HG02973 (cell line): ENCODE measurements around the gene IFITM5.
"Not testable (repeated sequence)": the region's sequence is repeated elsewhere in the genome, so short reads cannot be mapped to it uniquely, and the experiment has no call there.

ENCODE experiments used
- ATAC-seq: cut with Tn5 transposase; IDR thresholded peaks from one replicate; pipeline ENCODE4 v1.9.1; 2021; ENCODE audit warnings: moderate library complexity; ENCODE audit not compliant: unreplicated experiment

The IFITM5 gene

DNA sequence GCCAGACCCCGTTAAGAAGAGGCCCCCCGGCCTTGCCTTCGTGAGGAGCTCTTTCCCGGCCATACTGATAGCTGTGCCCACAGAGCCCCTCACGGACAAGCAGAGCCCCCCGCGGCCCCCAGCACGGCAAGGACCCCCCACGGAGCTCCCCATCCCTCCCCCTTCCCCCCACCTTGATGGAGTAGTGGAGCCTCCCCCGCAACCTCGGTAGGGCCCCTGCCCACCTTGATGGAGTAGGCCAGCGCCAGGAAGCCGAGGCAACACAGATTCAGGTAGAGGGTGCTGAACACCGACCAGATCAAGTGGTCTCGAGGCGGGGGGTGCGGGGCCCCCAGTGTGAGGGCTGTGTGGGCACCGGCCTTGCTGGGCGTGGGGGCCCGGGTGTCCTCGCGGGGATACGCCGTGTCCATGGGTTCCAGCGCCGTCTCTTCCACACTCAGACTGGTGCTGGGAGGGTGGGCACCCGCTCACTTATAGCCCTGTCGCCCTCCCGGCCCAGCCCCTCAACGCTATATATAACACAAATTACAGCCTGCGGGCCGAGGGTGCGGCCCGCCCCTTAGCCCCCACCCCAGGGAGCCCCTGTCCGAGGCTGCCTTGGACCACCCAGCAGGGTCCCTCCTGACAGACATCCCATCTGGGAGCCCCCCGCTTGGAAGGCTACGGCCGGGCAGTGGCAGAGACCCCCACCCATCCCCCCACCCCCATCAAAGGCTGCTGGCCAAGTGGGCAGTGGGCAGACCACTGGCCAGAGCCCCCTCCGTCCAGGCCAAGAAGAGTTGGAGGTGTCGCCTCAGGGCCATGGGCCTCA is at the start of gene IFITM5:
TSS of gene IFITM5 (minus strand) at position 446 of the 811 bp plus-strand sequence. CDS start at position 410, 36 bp downstream.
- ATAC-seq: no peak

DNA sequence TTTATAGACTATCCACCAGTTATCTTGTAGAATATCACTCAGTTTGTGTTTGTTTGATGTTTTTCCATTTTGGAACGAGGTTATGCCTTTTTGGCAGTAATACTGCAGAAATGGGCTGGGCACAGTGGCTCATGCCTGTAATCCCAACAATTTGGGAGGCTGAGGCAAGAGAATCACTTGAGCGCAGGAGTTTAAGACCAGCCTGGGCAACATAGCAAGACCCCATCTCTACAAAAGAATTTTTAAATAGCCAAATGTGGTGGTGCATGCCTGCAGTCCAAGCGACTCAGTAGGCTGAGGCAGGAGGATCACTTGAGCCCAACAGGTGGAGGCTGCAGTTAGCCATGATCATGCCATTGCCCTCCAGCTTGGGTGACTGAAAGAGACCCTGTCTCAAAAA is 47.2 kb upstream of the IFITM5 start:
- no peak for ATAC-seq

DNA sequence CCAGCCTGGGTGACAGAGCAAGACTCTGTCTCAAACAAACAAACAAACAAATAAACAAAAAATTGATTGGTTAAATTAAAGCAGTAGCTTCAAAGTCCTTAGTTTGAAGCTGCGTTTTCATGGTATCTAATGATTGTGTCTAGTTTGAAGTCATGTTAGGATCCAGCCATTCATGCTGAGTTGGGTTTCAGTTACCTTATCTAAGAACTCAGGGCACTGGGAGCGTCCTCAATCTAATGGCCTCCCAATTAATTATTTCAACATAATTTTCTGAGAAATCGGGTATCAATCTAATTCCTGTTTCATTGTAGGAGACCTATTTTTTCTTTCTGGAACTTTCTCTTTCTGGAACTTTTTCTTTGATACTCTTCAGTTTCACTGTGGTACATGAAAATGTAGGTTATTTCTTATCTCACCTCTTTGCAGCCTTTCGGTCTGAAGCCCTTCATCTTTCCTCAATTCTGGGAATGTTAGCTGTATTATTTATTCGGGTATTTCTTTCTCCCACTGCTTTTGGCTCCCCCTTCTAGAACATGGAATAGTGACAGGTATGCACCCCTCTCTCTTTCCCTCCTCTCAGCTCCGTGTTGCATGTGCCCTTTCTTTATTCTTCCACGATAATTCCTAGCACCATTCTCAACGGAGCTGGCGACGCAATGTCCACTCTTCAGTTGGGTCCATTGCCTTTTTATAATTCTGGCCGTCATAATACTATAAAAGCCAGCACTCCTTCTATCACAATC is 45.7 kb upstream of the IFITM5 start:
- no peak for ATAC-seq

DNA sequence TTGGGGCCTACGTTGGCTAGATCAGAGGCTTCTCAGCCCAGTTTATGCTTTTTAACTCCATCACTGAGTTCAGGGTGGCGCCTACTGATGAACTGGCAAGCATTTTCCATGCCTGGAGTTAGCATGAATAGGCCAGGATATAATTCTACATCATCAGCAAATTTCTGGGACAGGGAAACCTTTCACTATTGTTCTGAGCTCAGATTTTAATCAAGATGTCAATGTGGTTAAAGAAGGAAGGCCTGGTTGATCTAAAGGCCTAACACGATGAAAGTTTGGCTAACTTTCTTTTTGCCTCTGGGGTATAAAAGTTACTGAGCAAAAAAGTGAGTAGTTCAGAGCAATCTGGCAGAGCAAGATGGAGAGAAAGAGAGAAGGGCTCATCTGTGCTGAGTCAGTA is 43.0 kb upstream of the IFITM5 start:
- no peak for ATAC-seq

DNA sequence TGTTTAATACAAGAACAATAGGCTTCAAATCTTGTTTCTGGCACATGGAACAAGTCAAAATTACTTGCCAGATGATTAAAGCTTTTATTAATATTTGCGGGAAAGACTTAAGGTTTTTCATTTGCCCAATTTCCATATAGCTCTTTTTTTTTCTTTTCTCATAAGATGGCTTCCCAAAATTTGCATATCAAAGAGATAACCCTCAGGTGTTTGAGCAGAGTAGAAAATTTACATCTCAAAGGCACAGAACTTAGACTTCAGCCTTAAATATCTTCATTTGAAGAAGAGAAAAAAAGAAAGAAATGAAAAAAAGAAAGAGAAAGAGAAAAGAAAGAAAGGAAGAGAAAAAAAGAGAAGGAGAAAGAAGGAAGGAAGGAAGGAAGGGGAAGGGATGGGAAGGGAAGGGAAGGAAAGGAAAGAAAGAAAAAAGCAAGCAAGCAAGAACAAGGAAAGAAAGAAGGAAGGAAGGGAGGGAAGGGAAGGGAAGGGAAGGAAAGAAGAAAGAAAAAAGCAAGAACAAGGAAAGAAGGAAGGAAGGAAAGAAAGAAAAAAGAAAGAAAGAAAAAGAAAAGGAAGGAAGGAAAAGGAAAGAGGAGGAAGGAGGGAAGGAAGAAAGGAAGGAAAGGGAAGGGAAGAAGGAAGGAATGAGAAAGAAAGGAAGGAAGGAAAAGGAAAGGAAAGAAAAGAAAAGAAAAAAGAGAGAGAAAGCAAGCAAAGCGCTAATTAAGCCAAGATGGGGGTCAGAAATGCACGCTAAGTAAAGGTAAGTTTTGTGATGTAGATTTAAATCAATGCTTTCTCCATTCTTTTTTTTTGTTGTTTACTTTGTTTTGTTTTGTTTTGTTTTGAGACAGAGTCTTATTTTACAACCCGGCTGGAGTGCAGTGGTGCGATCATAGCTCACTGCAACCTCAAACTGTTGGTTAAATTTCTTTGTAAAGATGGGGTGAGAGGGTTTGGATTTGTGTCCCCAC is 41.5 kb upstream of the IFITM5 start:
- ATAC-seq: no peak

DNA sequence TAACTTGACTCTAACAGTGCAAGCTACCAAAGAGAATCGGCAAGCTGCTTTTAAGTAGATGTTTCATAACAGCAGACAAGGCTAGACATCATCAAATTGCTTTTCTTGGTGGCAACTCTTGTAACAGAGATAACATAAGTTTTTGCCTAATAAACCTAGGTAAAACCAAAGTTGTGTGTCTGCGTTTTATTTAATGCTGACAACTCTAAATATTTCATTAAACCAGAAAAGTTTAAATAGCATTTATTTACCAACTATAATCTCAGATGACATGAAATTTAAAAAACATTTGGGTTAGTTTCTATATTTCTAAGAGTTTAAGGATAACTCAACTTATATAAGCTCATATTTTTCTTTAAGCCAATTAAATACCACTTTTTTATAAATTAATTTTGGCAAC is 40.6 kb upstream of the IFITM5 start:
- no peak for ATAC-seq

DNA sequence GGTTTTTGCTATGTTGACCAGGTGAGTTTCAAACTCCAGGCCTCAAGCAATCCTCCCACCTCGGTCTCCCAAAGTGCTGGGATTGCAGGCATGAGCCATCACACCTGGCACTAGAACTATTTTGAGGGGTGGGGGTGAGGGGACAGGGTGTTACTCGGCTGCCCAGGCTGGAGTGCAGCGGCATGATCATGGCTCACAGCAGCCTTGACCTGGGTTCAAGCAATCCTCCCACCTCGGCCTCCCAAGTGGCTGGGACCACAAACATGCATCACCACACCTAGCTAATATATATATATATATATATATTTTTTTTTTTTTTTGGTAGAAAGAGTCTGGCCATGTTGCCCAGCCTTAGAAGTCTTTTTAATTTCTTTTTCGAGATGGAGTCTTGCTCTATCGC is 38.4 kb upstream of the IFITM5 start:
- ATAC-seq: no peak

DNA sequence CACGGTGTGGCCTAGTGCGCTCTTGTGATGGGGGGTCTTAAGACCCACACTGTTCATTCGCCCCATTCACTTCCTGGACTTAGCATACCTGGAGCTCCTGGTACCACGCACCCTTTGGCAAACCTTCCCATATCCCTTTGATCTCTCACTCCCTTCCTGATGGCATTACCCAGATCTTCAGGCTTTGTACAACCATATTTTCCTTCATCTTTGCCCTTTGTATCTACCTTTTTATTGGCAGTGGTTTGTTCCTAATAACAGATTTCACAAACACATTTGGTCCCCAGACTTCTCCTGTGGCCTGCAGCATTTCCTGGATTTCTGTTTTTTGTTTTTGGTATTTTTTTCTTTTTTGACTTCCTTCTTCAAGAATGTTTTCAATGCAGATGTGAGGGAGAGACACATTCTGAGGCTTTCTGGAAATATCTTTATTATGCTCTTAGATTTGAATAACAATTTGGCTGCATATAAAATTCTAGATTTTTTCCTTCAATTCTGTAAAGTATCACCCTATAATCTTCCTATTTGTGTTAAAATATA is 37.4 kb upstream of the IFITM5 start:
- no peak for ATAC-seq

DNA sequence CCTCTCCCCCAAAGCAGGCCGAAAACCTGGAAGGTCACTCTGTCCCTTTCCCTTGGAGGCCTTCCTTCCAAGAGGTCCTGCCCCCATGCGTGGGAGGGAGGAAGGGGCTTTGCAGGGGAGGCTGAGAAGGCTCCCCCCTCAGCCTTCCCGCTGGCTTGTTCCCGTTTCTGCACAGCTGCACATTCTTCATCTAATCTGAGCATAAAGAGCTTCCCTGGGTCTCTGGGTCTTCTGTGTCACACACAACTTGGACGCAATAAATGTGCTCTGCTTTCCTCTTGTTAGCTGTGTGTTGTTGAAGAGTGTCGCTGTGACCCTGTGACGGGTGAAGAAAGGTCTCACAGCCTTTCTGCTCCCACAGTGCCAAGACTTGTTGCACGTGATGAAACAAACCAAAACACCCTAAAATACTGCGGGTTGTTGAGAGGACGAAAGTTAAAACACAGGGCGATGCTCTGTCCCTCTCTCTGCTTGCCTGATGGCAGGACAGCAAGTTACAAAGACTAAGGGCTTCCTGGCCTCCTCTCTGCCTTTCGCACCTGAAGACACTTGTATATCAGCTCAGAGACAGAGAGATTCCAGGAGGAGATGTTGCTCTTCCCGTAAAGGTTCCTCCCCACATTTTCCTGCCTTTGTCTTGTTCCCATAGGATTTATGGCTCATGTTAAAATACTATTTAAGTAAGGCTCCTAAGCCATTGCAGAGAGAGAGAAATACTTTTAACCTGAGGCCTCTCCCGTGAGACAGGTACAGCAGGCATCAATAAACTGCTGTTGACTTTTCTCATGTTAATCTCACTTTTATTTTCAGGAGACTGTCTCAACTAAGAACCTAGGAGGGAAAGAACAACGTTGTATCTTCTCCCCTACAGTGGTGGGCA is 36.7 kb upstream of the IFITM5 start:
- ATAC-seq: no peak

DNA sequence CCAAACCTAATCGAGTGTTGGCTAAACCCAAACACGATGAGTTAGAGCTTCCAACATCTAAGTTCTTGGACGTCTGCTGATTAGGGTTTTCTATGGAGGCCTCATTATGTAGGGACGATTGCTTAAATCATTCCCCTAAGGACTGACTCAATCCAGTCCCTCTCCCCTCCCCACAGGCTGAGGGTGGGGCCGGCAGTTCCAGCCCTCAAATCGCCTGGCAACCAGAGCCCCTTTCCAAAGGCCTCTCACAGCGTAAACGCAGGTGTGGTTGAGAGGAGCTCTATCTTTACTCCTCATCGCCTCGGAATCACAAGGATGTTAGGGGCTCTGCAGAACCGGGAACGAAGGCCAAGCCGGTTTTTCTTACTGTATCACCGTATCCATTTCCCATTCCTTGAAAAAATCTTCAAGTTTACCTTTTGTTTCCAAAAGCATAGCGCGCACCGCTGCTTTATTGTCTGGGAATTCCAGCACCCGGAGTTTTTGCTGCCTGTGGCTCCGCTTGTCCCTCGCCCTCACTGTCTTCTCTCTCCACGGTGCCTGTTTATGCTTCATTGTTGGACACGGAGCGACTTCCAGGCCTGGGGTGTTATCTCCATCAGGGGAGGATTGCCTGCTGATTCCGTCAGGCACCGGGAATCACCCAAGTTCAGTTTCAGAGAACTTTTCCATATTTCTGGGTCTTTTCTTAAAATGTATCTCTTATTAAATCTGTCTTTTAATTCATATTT is 35.1 kb upstream of the IFITM5 start:
- no peak for ATAC-seq

DNA sequence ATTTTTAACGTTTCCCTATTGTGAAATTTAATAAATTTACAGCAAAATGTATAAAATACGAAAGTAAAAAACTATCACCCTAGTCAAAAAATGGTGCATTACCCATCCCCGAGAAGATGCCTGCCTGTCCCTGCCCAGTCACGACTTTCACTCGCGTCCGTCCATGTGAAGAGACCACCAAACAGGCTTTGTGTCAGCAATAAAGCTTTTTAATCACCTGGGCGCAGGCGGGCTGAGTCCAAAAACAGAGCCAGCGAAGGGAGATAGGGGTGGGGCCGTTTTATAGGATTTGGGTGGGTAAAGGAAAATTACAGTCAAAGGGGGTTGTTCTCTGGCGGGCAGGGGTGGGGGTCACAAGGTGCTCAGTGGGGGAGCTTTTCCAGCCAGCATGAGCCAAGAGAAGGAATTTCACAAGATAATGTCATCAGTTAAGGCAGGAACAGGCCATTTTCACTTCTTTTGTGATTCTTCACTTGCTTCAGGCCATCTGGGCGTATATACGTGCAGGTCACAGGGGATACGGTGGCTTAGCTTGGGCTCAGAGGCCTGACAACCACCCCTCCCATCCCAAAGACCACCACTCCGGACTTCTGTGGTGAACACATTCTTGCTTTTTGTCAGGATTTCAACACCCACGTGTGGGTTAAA is 34.4 kb upstream of the IFITM5 start:
- not testable (repeated sequence) for ATAC-seq

DNA sequence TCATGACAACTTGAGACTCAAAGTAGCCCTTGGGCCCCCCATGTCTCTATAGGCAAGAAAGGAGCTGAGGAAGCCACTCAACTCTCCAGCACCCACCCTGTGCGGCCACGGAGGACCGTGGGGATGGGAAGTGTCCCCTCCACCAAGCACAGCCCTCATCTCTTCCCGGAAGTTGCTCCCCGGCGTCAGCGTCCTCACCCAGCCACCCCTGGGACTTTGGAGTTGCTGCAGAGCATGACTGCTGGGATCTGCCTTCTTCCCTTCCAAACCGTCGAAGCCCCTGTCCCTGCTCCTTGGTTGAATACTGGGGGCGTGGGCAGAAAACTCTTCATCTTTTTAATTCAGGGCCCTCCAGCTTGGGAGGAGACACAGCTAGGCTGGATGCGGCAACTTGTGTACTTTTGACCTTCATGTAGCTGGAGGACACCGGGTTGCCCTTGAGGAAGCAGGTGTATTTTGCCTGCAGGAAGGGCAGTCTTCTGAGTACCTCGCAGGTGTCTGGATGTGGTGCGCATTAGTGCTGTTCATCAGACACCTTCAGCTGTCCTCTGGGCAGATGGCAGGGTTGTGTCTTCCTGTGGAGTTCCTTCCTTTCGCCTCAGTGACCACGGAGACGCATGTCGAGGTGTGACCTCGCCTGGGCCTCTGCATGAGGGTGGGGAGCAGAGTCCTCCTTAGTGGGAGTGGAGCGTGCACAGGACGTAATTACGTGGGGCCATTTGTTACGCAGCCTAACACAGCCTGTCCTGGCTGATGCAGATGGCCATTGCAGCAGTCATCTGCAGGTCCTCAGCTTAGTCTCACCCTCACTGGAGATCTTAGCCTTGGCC is 33.5 kb upstream of the IFITM5 start:
- ATAC-seq: no peak

DNA sequence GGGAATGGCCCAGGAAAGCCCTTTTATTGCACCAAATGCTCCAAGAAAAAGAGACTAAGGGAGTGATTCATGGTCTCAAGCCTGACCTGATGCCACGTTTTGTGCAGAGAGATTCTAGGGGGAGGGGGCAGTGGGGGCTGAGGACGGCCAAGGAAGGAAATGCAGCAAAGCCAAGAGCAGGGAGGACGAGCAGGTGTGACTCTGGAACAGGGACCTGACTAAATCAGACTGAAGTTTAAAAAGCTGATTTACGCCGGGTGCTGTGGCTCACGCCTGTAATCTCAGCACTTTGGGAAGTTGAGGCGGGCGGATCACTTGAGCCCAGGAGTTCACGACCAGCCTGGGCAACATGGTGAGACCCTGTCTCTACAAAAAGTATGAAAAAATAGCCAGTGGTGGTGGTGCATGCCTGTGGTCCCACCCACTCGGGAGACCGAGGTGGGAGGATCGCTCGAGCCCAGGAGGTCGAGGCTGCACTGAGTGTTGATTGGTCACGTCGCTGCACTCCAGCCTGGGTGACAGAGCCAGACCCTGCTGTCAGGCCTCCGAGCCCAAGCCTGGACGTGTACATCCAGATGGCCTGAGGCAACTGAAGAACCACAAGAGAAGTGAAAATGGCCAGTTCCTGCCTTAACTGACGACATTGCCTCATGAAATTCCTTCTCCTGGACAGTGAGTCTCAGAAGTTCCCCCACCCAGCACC is 32.2 kb upstream of the IFITM5 start:
- ATAC-seq: no peak

DNA sequence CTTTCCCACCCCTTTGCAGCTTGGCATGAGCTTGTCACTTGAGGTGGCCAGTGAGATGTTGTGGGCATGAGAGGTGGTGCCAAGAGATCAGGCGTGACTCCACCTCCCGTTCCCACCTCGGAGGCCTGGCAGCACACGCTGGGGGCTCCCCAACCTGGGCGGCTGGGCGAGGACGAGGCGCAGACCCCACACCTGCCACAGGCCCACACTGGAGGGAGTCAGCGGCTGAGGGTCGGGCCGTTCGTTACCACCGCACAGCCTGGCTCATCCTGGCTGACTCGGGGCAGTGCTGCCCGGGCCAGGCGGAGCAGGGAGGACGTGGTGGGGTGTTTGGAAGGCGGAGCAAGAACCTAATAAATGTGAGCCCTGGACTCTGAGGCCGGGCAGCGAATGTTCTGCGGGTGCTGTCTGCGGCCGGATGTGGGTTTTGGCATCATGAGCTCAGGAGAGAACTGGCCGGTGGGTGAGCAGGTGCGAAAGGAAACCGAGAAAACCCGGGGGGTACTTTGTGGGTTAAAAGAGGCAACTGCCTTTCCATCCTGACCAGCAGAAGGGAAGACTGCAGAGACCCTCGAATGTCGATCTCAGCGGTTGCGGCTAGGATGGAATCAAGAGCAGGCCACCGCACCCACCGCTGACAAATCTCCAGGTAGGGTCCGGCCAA is 31.5 kb upstream of the IFITM5 start:
- no peak for ATAC-seq

DNA sequence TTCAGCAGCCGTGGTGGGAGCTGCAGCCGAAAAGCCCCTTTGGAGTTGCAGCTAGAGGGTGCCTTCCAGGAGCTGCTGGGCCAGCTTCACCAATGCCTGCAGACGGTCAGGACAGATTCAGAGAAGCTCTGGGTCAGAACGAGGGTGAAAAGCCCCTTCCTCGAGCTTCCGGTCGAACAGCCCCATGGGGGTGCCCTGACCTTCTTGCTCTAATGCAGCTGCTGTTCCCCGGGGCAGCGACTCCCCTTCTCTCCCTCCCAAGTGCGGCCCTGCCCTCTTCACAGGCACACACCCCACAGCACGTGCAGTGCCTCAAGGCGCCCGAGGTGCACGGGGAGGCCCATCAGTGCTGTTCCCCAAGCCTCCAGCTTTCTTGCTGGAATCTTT is 31.0 kb upstream of the IFITM5 start:
- no peak for ATAC-seq

DNA sequence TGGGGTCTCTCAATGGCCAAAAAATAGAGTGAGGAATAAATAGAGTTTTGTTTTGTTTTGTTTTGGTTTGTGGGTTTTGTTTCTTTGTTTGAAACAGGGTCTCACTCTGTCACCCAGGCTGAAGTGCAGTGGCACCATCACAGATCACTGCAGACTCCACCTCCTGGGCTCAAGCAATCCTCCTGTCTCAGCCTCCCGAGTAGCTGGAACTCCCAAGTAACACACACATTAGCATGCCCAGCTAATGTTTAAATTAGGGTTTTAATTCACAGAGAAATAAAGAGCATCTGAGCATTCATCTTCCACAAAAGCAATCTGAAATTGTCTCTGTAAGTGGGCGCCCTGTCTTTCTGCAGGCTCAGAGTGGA is 30.5 kb upstream of the IFITM5 start:
- no peak for ATAC-seq
